CD4-positive, alpha-beta T cell treated with Interferon alpha-2 for 1 hour (primary cell): Measurements from ENCODE around the gene VMA21.

Source experiments
- DNase-seq, 2 donors: peaks; one replicate each; pipeline ENCODE4 v3.0.0-alpha.2; 2020 to 2022

Gene VMA21, protein sequence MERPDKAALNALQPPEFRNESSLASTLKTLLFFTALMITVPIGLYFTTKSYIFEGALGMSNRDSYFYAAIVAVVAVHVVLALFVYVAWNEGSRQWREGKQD

DNA sequence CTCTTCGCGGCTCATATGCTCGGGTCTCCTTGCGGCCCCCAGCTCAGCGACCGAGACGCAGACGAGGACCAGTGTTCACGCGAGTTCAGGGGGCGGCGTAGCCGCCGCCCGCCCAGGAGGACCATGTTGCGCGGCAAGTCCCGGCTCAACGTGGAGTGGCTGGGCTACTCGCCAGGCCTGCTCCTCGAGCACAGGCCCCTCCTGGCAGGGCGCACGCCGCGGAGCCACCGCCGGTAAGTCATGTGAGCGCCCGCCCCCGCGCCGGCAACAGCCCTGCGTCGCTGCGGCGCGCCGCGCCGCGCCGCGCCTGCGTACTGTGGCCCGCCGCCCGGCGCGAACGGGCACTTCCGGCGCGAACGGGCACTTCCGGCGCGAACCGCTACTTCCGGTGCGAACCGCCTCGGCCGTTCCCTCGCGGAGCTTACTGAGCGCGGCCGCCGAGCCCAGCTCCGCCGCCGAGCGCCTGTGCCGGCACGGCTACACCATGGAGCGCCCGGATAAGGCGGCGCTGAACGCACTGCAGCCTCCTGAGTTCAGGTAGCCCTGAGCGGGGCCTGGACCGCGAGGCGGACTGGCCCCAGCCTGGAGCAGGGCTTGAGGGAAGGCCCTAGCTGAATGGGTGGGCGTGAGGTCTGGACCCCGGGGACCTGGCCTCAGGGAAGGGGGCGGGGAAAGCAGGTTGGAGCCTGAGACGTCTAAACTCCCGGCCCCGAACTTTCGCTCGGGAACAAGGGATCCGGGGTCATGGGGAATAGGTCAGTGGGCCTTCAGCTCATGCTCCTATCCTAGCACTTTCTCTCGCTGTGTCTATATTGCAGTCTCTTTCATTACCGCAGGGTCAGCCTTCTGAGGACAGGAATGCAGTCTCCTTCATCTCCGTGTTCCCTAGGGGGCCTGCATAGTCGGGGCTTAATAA, at the start of gene VMA21:
Gene VMA21 (plus strand): TSS at position 382 of the 916 bp plus-strand sequence. CDS start 103 bp downstream, at position 485.
- DNase-seq: peak; percentile 86 to 89

DNA sequence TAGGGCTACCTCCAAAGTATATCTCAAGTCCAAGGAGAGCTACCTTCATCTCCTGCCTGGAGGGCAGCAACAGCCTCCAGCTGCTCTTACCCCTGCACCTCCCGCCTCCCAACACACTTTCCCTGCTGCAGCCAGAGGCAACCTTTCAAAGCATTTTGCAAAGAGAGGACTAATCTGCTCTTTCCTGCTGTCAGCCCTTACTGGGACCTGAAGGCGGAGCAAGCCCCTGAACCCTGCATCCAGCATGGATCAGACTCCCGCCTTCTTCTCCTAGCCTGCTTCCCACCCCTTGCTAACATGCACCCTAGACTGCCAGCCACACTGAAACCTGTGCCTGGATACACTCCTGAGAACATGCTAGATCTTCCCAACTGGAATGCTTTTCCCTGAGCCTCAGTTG, 37.7 kb upstream of the VMA21 start:
- no peak for DNase-seq

DNA sequence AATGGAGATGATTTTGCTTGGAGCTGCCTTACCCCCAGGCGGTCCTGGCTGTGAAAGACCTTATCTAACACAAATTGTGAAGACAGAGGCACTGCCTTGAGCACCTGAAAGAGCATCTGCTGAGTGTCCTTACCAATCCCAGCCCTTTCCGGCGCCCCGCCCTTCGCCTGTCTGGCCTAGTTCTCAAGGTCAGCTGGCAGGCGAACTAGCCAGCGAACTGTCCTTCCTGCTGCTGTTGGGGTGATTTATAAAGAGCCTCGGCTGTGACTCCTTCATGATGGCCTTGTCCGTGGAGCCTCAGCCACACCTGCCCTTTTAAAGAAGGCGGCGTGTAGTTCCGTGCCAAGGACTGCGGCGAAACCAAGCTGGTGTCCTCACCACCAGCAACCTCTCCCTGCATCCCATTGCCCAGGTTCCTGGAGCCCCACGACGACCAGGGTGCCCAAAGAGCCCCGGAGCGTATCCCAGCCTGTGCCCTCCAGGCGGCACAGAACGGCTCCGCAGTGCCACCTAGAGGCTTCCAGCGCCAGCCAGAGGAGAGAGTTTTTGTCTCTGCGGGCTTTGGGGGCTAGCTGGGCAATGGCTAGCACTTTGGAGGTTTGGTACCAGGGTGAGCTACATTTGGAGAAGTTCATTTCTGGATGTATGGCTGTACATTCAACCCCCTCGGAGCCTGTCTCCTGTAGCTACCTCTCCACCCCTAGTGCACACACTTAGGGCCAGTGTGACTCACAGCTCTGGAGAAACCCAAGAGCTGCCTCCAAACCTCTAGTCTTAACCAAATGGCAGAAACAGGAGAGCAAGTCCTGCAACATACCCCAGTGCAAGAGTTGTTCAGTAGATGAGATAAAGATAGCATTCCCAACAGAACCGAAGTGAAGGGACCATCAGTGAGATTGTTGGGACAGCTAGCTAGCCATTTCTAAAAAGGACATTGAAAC, 36.8 kb upstream of the VMA21 start:
- peak; percentile 2 to 43 for DNase-seq

DNA sequence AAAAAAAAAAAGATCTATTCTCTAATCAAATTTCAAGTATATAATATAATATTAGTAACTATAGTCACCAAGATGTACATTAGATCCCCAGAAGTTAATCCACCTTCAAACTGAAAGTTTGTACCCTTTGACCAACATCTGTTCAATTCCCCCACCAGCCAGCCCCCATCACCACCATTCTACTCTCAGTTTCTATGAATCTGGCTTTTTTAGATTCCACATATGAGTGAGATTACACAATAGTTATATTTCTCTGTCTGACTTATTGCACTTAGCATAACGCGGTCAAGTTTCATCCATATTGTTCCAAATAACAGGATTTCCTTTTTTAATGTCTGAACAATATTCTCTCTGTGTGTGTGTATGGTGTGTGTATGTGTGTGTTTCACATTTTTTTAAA, 33.7 kb upstream of the VMA21 start:
- no peak for DNase-seq

DNA sequence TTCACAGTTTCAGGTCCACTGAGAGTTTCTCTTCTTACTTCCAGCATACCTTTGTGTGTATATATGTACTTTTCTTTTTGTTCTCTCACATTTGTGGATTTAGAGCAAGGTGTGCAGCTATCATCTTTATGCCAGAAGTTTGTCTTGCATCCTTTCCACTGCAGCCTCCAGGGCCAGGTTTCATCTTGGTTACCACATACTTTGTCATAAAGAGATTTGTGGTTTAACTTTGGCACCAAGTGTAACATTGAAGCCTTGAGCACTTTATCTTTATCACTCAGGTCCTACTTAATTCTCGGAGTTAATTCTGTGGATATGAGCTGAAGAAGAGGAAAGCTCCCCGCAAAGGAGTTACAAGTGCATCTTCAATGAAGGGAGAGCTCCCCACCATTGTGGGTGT, 31.4 kb upstream of the VMA21 start:
- DNase-seq: no peak

DNA sequence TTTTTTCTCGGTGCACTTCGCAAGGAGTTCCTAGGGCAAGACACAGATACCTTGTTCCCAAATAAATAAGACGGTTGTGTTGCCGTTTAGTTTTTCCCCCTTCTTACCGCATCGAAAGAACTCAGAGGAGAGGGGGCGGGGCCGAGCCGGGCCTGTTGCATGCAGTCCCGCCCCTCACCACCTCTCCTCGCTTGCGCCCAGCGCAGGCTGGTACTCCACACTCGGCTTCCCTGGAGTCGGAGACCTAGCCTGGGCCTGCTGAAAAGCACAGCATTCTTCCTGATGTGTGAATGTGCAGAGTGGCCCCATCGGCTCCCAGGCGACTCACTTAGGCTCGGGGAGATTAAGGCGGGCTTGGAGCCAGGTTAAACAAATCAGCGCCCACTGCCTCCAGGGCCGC, 26.1 kb upstream of the VMA21 start:
- DNase-seq: no peak

DNA sequence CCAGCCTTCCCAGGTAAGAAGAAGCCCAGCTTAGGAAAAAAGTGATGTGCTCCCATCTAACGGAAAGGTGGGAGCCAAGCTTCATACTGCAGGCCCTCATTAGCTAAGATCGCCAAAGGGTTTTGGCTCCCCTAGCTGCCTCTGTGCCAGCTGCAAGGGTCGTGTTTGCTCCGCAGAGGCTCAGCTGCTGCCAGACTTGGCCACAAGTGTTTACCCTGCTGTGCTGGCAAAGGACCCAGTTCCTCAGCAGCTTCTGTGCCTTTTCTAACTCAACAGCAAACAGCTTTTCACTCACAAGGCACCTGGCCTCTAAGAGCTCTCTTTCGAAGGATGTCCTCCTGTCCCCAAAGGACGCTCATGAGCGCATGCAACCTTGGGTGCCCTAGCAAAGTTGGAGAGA, 12.2 kb upstream of the VMA21 start:
- DNase-seq: no peak

DNA sequence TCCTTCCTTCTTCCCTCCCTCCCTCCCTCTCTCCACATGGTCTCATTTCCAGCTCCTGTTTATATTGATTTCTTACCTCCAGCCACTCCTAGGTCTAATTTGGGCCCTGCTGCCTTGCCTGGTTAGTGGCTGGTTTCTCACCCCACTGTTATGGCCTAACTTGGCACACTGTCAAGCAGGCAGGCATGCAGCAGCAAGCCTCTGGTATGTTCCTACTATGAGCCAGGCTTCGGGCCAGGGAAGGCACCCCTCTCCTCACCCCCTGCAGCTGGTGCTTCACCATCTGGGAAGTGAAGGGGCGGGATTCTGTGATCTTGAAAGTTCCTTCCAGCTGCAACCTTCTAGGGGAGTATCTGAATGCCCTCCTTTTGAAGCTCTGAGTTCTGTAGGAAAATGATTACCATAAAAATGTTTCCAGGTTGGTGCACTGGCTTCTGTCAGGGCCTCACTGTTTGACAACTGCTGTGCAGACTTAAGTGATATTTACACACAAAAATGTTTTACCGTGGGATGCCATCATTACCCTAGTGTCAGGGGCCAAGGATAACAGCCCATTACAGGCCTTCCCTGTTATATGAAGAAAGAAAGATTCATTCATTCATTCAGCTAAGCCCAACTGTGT, 10.1 kb upstream of the VMA21 start:
- DNase-seq: no peak

DNA sequence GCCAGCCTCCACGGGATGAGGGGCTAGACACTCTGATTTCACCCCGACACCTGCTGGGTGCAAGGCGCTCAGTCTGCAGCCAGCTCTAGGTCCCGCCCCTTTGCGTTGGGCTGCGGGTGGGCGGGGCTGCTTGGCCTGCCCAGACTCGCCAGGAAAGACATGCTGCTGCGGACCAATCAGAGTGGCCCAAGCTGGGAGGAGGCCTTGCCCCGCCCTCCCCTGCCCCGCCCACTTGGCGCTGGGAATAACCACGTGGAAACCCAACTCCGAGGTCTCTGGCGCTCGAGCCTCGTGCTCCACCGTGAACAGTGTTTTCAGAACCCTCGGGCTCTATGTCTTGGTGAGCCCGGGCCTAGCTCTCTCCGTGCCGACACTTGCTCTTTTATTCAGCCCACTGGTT, 5.3 kb upstream of the VMA21 start:
- DNase-seq: no peak

DNA sequence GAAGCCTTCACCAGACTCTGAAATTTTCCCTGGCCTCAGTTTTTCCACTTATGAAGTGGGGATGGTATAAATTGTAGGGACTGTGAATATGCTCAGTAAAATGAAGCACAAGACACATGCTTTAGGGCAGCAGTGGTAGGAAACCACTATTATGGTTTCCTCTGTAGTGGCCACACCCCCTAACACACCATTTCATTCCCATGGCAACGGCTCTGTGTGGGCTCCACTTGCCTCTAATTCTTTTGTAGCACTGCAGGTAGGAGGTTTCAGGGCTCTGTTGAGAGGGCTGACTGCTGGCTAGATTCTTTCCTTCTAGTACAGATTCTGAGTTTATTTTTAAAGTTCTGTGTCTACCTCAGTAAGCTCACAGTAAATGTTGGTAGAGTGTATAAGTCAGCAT, 3.5 kb upstream of the VMA21 start:
- DNase-seq: peak; percentile 78 to 86

DNA sequence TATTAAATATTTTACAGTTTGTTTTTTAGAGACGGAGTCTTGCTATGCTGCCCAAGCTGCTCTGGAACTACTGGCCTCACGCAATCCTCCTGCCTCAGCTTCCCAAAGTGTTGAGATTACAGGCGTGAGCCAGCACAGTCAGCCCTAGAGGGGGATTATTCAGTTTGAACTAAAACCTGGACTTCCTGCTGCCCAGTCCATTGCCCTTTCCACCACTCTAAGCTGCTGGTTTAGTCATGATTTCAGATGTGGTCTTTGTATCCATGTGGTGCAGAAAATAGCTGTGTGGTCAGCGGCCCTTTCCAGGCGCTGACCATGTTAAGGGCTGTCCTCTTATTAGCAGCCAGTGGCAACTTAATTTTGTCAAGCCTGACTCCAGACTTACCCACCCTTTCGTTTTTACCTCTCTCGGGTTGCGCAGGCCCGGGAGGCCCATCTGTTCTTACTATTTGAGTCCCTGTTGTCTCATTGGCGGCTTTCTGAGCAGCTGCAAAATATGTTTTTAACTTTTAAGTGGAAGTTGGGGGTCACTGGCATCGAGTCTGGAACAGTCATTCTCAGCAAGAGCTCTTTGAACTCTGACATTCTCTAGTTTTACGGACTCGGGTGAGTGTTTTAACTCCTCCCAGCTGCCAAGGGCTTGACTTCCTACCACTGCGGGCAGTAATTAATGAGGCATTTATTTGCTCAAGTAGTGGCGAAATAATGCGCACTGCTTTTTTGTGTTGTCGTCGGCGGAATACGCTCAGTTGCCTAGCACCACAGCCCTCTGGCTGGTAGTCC, 773 bp upstream of the VMA21 start:
- DNase-seq: peak in 1 of 2 donors; percentile 52

DNA sequence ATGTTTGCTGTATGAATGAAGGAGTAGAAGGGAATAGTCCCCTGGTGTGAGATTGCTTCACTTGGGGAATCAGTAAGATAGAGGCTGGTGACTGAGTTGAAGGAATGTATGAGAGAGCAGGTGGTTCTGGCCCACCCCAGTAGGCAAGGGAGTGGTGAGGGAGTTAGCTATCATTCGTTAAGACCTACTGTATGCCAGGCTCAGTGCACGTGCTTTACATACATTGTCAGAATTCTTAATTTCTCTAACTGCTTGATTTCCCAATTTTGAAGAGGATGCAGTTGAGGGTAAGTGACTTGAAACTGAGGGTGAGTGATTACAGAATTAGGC, 700 bp downstream of the VMA21 start:
- no peak for DNase-seq

DNA sequence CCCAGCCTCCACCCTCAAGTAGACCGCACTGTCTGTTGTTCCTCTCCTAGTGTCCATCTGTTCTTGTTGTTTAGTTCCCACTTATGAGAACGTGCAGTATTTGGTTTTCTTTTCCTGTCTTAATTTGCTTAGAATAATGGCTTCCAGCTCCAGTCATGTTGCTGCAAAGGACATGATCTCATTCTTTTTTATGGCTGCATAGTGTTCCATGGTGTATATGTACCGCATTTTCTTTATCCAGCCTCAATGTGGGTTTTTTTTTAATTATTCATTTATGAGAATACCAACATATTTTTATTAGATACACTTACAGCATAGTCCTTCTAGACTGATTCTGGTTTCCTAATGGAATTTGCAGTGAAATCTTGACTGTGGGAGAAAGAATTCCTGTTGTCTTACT, 1.3 kb downstream of the VMA21 start:
- no peak for DNase-seq

DNA sequence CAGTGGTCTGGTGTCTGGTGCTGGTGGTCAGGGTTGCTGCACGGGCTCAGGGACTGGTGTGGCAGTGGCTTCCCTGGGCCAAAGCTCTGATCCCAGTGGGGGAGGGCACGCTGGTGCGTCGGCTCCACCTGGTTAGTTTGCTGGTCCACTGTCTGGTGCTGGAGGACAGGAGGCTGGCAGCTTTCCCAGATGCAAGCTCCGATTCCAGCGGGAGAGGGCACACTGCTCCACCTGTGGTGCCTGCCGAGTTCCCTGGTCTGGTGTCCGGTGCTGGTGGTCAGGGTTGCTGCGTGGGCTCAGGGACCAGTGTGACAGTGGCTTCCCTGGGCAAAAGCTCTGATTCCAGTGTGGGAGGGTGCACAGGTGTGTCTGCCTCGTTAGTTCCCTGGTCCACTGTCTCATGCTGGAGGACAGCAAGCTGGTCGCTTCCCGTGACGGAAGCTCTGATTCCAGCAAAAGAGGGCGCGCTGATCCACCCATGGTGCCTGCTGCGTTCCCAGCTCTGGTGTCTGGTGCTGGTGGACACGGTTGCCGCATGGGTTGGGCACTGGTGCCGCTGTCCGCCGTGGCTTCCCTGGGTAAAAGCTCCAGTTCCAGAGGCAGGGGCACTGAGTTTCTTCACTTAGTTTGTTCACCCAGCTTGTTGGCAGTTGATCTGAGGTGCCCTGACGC, 5.8 kb downstream of the VMA21 start:
- no peak for DNase-seq

DNA sequence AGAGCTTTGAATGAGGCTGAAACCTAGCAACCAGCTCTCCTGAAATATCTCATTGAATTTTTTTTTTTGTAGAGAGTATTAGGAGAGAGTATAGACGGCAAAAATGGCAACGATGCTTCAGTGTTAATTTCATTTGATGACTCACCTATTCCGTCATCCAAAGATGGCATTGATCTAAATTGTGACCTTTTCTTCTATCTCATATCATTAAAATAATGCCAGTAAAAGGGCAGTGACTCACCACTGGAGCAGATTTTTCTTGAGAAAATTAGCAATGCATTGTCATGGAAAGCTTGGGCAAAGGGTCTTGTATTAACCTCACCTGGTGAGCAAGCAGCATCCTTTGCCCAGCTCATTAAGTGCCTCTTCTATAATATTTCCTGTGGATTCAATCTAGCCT, 19.6 kb downstream of the VMA21 start:
- DNase-seq: no peak

DNA sequence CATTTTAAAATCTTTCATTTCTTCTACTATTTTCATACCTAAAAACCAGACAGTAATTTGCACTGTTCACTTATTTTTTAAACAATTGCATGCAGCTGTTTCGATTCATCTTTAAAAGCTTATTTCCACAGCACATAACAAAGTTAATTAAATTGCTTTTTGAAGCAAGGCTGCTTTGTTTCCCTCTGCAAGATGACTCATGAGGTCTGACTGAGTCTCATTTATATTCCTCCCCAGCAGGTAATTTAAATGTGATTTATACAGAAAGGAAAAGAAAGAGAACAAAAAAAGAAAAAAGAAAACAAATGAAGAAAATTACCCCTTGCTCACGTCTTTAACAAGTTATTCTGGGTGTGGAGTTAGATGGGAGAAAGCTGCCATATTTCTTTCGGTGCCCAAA, 22.8 kb downstream of the VMA21 start:
- DNase-seq: no peak

DNA sequence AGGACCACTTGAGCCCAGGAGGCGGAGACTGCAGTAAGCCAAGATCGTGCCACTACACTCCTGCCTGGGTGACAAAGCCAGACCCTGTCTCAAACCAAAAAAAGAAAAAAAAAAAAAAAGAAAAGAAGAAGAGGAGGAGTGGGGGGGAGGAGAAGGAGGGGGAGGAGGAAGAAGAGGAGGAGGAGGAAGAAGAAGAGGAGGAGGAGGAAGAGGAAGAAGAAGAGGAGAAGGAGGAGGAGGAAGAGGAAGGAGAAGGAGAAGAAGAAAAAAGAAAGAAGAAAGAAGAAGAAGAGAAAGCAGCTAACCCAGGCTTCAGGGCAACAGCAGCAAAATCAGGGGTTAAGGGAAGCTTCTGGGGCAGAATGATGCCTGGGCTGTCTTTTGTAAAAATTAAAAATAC, 27.5 kb downstream of the VMA21 start:
- DNase-seq: no peak

DNA sequence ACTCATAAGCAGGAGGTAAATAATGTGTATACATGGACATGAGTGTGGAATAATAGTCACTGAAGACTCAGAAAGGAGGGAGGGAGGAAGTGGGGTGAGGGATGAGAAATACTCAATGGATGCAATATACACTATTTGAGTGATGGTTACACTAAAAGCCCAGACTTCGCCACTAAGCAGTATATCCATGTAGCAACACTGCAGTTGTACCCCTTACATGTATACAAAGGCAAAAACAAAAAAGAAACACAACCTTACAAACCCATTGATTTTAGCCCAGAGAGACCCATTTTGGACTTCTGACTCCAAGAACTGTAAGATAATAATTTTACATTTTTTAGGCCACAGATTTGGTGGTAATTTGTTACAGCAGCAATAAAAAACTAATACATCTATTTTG, 51.5 kb downstream of the VMA21 start:
- no peak for DNase-seq

DNA sequence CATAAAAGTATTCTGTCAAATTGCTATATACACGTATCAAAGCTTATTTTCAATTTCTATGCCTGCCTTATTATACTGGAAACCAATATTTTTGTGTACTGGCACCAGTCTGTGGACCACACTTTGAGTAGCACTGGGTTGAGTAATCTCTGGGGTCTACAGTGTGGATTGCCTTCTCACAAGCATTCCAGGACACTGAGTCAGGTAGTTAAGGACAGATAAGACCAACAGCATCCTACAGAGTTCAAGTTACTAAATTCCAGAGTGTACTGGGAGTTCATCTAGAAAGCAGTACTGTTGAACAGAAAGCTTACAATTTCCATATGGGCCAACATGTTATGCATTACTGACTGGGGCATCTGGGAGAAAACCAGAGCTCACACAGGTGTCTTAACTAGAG, 61.8 kb downstream of the VMA21 start:
- no peak for DNase-seq
